Activated CD8-positive, alpha-beta memory T cell treated with anti-CD3 and anti-CD28 coated beads, Interleukin-2, amount 50 U/mL, for 24 hours (primary cell): ENCODE measurements around the gene COL25A1.
"Not testable (repeated sequence)": the region's sequence is repeated elsewhere in the genome, so short reads cannot be mapped to it uniquely, and the experiment has no call there.

Experiments used
- DNase-seq: peaks from one replicate; pipeline ENCODE4 v3.0.0-alpha.2; 2020; ENCODE audit errors: extremely low read depth

COL25A1 gene

GRCh38 chr4:109046471-109047201 is 255.8 kb downstream of the COL25A1 start:
- DNase-seq: no peak

GRCh38 chr4:109044431-109044830 is 258.0 kb downstream of the COL25A1 start:
- DNase-seq: no peak

GRCh38 chr4:109043286-109043685 is 259.2 kb downstream of the COL25A1 start:
- no peak for DNase-seq

GRCh38 chr4:109041463-109042360 is 260.7 kb downstream of the COL25A1 start:
- no peak for DNase-seq

GRCh38 chr4:109040441-109040840 is 262.0 kb downstream of the COL25A1 start:
- DNase-seq: no peak

GRCh38 chr4:109037026-109037425 is 265.4 kb downstream of the COL25A1 start:
- DNase-seq: no peak

- DNase-seq: no peak
Observed at GRCh38 chr4:109033993-109034392, 268.5 kb downstream of the COL25A1 start.

- no peak for DNase-seq
Observed at GRCh38 chr4:109032671-109033070, 269.8 kb downstream of the COL25A1 start.

- no peak for DNase-seq
Observed at GRCh38 chr4:109029987-109030386, 272.5 kb downstream of the COL25A1 start.

- no peak for DNase-seq
Observed at GRCh38 chr4:109027016-109027500, 275.4 kb downstream of the COL25A1 start.

- no peak for DNase-seq
Observed at GRCh38 chr4:109026588-109026987, 275.9 kb downstream of the COL25A1 start.

- no peak for DNase-seq
Observed at GRCh38 chr4:109025471-109026076, 276.9 kb downstream of the COL25A1 start.

GRCh38 chr4:109022961-109023360 is 279.5 kb downstream of the COL25A1 start:
- DNase-seq: no peak

- not testable (repeated sequence) for DNase-seq
Observed at GRCh38 chr4:109021630-109022029, 280.8 kb downstream of the COL25A1 start.

GRCh38 chr4:109020861-109021260 is 281.6 kb downstream of the COL25A1 start:
- no peak for DNase-seq

GRCh38 chr4:109016200-109016599 is 286.3 kb downstream of the COL25A1 start:
- no peak for DNase-seq

GRCh38 chr4:109015413-109015810 is 287.0 kb downstream of the COL25A1 start:
- DNase-seq: no peak

GRCh38 chr4:109014593-109015412 is 287.7 kb downstream of the COL25A1 start:
- no peak for DNase-seq

GRCh38 chr4:109012286-109012880 is 290.1 kb downstream of the COL25A1 start:
- no peak for DNase-seq

GRCh38 chr4:109011241-109012026 is 291.0 kb downstream of the COL25A1 start:
- DNase-seq: no peak
